ENCODE measurements around the gene VAV2.

DNA sequence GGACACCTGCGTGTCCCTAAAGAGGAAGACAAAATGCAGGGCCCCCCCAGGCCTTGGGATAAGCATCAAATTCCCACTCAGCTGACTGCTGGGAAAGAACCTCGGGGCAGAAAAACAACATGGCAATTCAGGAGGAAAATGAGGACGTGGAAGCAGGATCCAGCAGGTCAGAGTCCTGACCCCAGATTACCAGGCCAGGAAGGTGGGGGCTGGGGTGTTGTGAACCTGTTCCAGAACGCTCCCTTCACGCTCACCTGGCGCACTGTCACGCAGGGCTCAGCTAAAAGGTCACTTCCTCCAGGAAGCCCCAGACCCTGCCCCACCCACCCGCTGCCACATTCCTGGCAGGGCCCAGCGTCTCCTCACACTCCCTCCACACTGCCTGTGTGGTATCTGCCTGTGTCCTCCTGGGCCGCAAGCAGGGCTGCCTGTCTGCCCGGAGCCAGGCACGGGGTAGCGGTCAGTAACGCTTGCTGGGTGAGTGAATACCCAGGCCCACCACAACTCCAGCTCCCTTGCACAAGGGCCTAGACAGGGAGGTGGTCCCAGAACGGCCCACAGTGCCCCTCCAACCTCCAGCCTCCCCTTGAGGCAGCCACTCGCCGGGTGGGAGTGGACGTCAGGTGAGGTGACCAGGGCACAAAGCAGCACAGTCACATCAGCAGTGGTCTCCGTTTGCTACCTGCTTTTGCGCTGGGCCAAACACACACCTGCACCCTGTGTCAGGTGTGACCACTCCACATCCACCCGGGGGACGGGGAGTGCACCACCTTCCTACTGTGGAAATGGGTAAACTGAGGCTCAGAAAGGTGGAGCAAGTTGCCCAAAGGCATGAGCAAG, 18.1 kb downstream of the VAV2 start:
- no peak for TF ChIP-seq JUNB (IDR thresholded peaks at IDR 0.05; ENCODE audit: unreplicated experiment)
- no peak for TF ChIP-seq CTCF (conservative IDR thresholded peaks at IDR 0.05; ENCODE audit: low read depth in 2 of 2)

Data from GM23338 (cell line).